ENCODE measurements around the gene CERK.

GRCh38 chr22:46651316-46651715 lies 86.7 kb downstream of the CERK start:
- TF ChIP-seq CTCF (IDR thresholded peaks at IDR 0.05; ENCODE audit: low read depth, low read length, missing input control) = no peak
- TF ChIP-seq RAD21 (IDR thresholded peaks at IDR 0.05) = no peak
- no peak for TF ChIP-seq REST (IDR thresholded peaks at IDR 0.05)
- no peak for TF ChIP-seq GABPA (IDR thresholded peaks at IDR 0.05 in 1 of 2, conservative IDR thresholded peaks at IDR 0.05 in 1 of 2)
- TF ChIP-seq ATF3 (IDR thresholded peaks at IDR 0.05) = no peak
- no peak for TF ChIP-seq JUND (IDR thresholded peaks at IDR 0.05)
- no peak for TF ChIP-seq RXRA (IDR thresholded peaks at IDR 0.05)
- no peak for TF ChIP-seq MAX (IDR thresholded peaks at IDR 0.05)
- no peak for TF ChIP-seq SP1 (IDR thresholded peaks at IDR 0.05)
- TF ChIP-seq YY1 (IDR thresholded peaks at IDR 0.05) = no peak
- no peak for TF ChIP-seq HNF4G (IDR thresholded peaks at IDR 0.05)
- no peak for TF ChIP-seq FOXA1 (IDR thresholded peaks at IDR 0.05)
- TF ChIP-seq TAF1 (conservative IDR thresholded peaks at IDR 0.05) = no peak
